PC-9 (cell line): ENCODE results near the gene SLC24A1.

Experiments
- EZH2 ChIP-seq: fragments of 200-600 bp; sonication (generic); IDR thresholded peaks from 2 replicates; pipeline ENCODE4 v1.8.0; 2017; ENCODE audit warnings: antibody characterized with exemption, low read depth
- TF ChIP-seq, protein P1 (sequence below): fragments of 200-600 bp; sonication (generic); conservative IDR thresholded peaks from 2 replicates; pipeline ENCODE4 v1.6.1; 2017; ENCODE audit warnings: mixed run types, antibody characterized with exemption, mild to moderate bottlenecking, moderate library complexity

DNA sequence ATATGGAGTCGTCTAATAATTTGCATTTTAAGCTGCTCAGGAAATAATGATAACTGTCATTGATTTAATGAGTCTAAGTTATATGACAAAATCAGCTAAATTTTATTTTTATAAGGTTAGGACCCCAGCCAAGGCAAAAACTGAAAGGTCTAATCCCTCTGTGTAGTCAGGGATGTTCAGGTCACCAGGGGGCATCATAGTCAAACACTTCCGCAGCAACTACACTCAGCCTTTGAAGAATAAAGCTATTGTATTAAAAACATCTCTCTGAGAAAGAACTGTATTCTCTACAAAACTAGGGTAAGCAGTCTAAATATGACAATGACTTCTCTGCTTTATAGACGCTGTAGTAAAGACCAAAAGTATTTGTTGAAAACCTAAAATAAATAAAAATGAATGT lies 25.8 kb upstream of the SLC24A1 start:
- TF ChIP-seq, protein P1, sequence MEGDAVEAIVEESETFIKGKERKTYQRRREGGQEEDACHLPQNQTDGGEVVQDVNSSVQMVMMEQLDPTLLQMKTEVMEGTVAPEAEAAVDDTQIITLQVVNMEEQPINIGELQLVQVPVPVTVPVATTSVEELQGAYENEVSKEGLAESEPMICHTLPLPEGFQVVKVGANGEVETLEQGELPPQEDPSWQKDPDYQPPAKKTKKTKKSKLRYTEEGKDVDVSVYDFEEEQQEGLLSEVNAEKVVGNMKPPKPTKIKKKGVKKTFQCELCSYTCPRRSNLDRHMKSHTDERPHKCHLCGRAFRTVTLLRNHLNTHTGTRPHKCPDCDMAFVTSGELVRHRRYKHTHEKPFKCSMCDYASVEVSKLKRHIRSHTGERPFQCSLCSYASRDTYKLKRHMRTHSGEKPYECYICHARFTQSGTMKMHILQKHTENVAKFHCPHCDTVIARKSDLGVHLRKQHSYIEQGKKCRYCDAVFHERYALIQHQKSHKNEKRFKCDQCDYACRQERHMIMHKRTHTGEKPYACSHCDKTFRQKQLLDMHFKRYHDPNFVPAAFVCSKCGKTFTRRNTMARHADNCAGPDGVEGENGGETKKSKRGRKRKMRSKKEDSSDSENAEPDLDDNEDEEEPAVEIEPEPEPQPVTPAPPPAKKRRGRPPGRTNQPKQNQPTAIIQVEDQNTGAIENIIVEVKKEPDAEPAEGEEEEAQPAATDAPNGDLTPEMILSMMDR, result no peak
- no peak for TF ChIP-seq EZH2
